ENCODE results near the gene CPED1.

Gene CPED1

DNA sequence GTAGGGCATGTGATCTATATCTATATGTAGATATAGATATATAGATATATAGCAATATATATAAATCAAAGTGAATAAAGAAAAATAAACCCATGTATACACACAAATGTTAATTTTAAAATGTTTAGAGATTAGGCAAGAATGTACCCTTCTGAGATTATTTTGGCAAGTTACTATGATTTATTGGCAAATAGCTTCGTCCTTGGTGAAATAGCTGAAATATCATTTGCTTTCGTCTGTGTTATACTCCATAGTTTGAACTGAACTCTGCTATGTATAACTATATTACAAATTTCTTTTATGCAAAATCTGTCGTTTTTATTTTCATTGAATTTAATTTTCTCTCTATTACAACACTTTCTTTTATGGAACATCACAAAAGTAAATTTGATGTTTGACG, 57.5 kb downstream of the CPED1 start:
- no peak for TF ChIP-seq ZNF70 (CRISPR knock-in tag; IDR thresholded peaks at IDR 0.05)
- TF ChIP-seq ZNF8 (CRISPR knock-in tag; IDR thresholded peaks at IDR 0.05) = no peak
- TF ChIP-seq TCF4 (CRISPR knock-in tag; IDR thresholded peaks at IDR 0.05; ENCODE audit: borderline replicate concordance) = no peak
- TF ChIP-seq PPARA (CRISPR knock-in tag; IDR thresholded peaks at IDR 0.05; ENCODE audit: borderline replicate concordance) = no peak
- TF ChIP-seq GLIS3 (CRISPR knock-in tag; IDR thresholded peaks at IDR 0.05) = no peak
- TF ChIP-seq ZFP30 (CRISPR knock-in tag; IDR thresholded peaks at IDR 0.05) = no peak
- TF ChIP-seq OSR1 (CRISPR knock-in tag; IDR thresholded peaks at IDR 0.05) = no peak
- TF ChIP-seq TOX (CRISPR knock-in tag; IDR thresholded peaks at IDR 0.05; ENCODE audit: borderline replicate concordance) = no peak
- no peak for TF ChIP-seq CSDC2 (CRISPR knock-in tag; IDR thresholded peaks at IDR 0.05)
- no peak for TF ChIP-seq SNAI2 (CRISPR knock-in tag; IDR thresholded peaks at IDR 0.05)
- no peak for TF ChIP-seq ZNF565 (CRISPR knock-in tag; conservative IDR thresholded peaks at IDR 0.05; ENCODE audit: low read depth)
- TF ChIP-seq ESRRG (CRISPR knock-in tag; IDR thresholded peaks at IDR 0.05) = no peak
- no peak for ATAC-seq

DNA sequence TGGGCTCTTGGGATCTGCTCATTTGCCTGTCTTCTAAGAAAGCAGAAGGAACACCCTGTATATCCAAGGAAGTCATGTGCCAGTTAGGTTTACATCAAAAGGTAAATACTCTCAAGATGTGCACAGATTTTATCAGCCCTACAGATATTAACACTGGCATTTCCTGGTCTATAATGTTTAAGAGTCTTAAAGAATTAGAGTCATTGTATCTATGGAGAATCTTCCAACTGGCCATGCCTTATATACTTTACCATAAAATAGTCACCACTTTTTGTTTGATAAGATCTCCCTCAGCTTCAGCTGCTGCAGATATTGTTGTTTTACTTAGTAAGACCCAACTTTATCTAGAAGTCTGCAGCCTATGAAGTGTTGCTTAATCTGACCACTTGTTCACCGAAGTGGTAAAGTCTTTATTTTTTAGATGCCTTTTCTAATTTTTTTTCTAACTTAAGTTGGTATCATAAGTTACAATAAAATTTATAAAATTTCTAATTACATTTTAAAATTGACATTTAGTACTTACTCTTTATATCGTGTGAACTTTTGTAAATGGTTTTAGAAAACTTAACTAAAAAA, 58.5 kb downstream of the CPED1 start:
- no peak for TF ChIP-seq BACH2 (CRISPR knock-in tag; IDR thresholded peaks at IDR 0.05; ENCODE audit: borderline replicate concordance)
- no peak for TF ChIP-seq ZNF8 (CRISPR knock-in tag; IDR thresholded peaks at IDR 0.05)
- TF ChIP-seq, protein P1, sequence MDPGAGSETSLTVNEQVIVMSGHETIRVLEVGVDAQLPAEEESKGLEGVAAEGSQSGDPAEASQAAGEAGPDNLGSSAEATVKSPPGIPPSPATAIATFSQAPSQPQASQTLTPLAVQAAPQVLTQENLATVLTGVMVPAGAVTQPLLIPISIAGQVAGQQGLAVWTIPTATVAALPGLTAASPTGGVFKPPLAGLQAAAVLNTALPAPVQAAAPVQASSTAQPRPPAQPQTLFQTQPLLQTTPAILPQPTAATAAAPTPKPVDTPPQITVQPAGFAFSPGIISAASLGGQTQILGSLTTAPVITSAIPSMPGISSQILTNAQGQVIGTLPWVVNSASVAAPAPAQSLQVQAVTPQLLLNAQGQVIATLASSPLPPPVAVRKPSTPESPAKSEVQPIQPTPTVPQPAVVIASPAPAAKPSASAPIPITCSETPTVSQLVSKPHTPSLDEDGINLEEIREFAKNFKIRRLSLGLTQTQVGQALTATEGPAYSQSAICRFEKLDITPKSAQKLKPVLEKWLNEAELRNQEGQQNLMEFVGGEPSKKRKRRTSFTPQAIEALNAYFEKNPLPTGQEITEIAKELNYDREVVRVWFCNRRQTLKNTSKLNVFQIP (CRISPR knock-in tag; IDR thresholded peaks at IDR 0.05; ENCODE audit: borderline replicate concordance, low read depth) = no peak
- TF ChIP-seq ZNF565 (CRISPR knock-in tag; conservative IDR thresholded peaks at IDR 0.05; ENCODE audit: low read depth) = no peak
- TF ChIP-seq ZNF70 (CRISPR knock-in tag; IDR thresholded peaks at IDR 0.05) = no peak
- no peak for TF ChIP-seq ZC3H10 (CRISPR knock-in tag; IDR thresholded peaks at IDR 0.05)
- TF ChIP-seq GLIS3 (CRISPR knock-in tag; IDR thresholded peaks at IDR 0.05) = no peak
- TF ChIP-seq, protein P2, sequence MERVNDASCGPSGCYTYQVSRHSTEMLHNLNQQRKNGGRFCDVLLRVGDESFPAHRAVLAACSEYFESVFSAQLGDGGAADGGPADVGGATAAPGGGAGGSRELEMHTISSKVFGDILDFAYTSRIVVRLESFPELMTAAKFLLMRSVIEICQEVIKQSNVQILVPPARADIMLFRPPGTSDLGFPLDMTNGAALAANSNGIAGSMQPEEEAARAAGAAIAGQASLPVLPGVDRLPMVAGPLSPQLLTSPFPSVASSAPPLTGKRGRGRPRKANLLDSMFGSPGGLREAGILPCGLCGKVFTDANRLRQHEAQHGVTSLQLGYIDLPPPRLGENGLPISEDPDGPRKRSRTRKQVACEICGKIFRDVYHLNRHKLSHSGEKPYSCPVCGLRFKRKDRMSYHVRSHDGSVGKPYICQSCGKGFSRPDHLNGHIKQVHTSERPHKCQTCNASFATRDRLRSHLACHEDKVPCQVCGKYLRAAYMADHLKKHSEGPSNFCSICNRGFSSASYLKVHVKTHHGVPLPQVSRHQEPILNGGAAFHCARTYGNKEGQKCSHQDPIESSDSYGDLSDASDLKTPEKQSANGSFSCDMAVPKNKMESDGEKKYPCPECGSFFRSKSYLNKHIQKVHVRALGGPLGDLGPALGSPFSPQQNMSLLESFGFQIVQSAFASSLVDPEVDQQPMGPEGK (CRISPR knock-in tag; IDR thresholded peaks at IDR 0.05; ENCODE audit: borderline replicate concordance) = no peak
- TF ChIP-seq CSDC2 (CRISPR knock-in tag; IDR thresholded peaks at IDR 0.05) = no peak
- TF ChIP-seq ZFP3 (CRISPR knock-in tag; IDR thresholded peaks at IDR 0.05) = no peak
- no peak for TF ChIP-seq OSR1 (CRISPR knock-in tag; IDR thresholded peaks at IDR 0.05)
- TF ChIP-seq PPARA (CRISPR knock-in tag; IDR thresholded peaks at IDR 0.05; ENCODE audit: borderline replicate concordance) = no peak
- no peak for TF ChIP-seq ZFP30 (CRISPR knock-in tag; IDR thresholded peaks at IDR 0.05)
- TF ChIP-seq TOX (CRISPR knock-in tag; IDR thresholded peaks at IDR 0.05; ENCODE audit: borderline replicate concordance) = no peak
- TF ChIP-seq, protein P3, sequence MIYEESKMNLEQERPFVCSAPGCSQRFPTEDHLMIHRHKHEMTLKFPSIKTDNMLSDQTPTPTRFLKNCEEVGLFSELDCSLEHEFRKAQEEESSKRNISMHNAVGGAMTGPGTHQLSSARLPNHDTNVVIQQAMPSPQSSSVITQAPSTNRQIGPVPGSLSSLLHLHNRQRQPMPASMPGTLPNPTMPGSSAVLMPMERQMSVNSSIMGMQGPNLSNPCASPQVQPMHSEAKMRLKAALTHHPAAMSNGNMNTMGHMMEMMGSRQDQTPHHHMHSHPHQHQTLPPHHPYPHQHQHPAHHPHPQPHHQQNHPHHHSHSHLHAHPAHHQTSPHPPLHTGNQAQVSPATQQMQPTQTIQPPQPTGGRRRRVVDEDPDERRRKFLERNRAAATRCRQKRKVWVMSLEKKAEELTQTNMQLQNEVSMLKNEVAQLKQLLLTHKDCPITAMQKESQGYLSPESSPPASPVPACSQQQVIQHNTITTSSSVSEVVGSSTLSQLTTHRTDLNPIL (CRISPR knock-in tag; IDR thresholded peaks at IDR 0.05; ENCODE audit: low read depth) = no peak
- no peak for TF ChIP-seq RARB (CRISPR knock-in tag; IDR thresholded peaks at IDR 0.05)
- no peak for ATAC-seq

DNA sequence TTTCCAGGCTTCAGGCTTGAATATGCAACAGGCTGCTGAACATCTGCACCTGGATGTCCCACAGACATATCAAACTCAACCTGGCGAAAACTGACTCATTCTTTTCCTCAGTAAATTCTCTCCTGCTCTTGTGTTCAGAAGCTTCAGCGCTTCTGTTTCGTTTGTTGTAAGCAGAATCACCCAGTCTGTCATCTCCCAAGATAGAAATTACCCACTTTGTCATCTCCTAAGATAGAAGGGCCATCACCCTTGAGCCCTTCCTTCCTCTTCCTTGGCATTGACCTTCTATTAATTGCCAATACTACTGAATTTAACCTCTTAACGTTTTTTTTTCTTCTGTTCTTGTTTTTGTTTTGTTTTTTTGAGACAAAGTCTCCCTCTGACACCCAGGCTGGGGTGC, 59.7 kb downstream of the CPED1 start:
- no peak for TF ChIP-seq BACH2 (CRISPR knock-in tag; IDR thresholded peaks at IDR 0.05; ENCODE audit: borderline replicate concordance)
- TF ChIP-seq, protein P4, sequence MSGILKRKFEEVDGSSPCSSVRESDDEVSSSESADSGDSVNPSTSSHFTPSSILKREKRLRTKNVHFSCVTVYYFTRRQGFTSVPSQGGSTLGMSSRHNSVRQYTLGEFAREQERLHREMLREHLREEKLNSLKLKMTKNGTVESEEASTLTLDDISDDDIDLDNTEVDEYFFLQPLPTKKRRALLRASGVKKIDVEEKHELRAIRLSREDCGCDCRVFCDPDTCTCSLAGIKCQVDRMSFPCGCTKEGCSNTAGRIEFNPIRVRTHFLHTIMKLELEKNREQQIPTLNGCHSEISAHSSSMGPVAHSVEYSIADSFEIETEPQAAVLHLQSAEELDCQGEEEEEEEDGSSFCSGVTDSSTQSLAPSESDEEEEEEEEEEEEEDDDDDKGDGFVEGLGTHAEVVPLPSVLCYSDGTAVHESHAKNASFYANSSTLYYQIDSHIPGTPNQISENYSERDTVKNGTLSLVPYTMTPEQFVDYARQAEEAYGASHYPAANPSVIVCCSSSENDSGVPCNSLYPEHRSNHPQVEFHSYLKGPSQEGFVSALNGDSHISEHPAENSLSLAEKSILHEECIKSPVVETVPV (CRISPR knock-in tag; IDR thresholded peaks at IDR 0.05) = no peak
- no peak for TF ChIP-seq ARNTL (CRISPR knock-in tag; IDR thresholded peaks at IDR 0.05; ENCODE audit: borderline replicate concordance, low read depth)
- no peak for TF ChIP-seq ISL1 (CRISPR knock-in tag; IDR thresholded peaks at IDR 0.05)
- TF ChIP-seq ESRRG (CRISPR knock-in tag; IDR thresholded peaks at IDR 0.05) = no peak
- TF ChIP-seq ZFP30 (CRISPR knock-in tag; IDR thresholded peaks at IDR 0.05) = no peak
- TF ChIP-seq CSDC2 (CRISPR knock-in tag; IDR thresholded peaks at IDR 0.05) = no peak
- TF ChIP-seq, protein P3 (CRISPR knock-in tag; IDR thresholded peaks at IDR 0.05; ENCODE audit: low read depth) = no peak
- no peak for TF ChIP-seq ZNF565 (CRISPR knock-in tag; conservative IDR thresholded peaks at IDR 0.05; ENCODE audit: low read depth)
- no peak for TF ChIP-seq SNAI2 (CRISPR knock-in tag; IDR thresholded peaks at IDR 0.05)
- TF ChIP-seq, protein P2 (CRISPR knock-in tag; IDR thresholded peaks at IDR 0.05; ENCODE audit: borderline replicate concordance) = no peak
- no peak for TF ChIP-seq TOX (CRISPR knock-in tag; IDR thresholded peaks at IDR 0.05; ENCODE audit: borderline replicate concordance)
- TF ChIP-seq, protein P1 (CRISPR knock-in tag; IDR thresholded peaks at IDR 0.05; ENCODE audit: borderline replicate concordance, low read depth) = no peak
- TF ChIP-seq GLIS3 (CRISPR knock-in tag; IDR thresholded peaks at IDR 0.05) = no peak
- no peak for TF ChIP-seq OSR1 (CRISPR knock-in tag; IDR thresholded peaks at IDR 0.05)
- no peak for TF ChIP-seq ZNF70 (CRISPR knock-in tag; IDR thresholded peaks at IDR 0.05)
- TF ChIP-seq ZC3H10 (CRISPR knock-in tag; IDR thresholded peaks at IDR 0.05) = no peak
- TF ChIP-seq RARB (CRISPR knock-in tag; IDR thresholded peaks at IDR 0.05) = no peak
- TF ChIP-seq PPARA (CRISPR knock-in tag; IDR thresholded peaks at IDR 0.05; ENCODE audit: borderline replicate concordance) = no peak
- no peak for TF ChIP-seq TCF4 (CRISPR knock-in tag; IDR thresholded peaks at IDR 0.05; ENCODE audit: borderline replicate concordance)
- no peak for ATAC-seq

Measured in SK-N-SH treated with all-trans-retinoic acid at 6 μM for 48 hours (cell line).